GM21723 (cell line): ENCODE measurements around the gene EP400.
A peak's percentile ranks its signal among the peaks of the same experiment; 100 is the strongest.

ENCODE experiments used
- ATAC-seq: cut with Tn5 transposase; IDR thresholded peaks from one replicate; pipeline ENCODE4 v1.9.1; 2021; ENCODE audit warnings: mild to moderate bottlenecking, moderate library complexity; ENCODE audit not compliant: unreplicated experiment

The EP400 gene

DNA sequence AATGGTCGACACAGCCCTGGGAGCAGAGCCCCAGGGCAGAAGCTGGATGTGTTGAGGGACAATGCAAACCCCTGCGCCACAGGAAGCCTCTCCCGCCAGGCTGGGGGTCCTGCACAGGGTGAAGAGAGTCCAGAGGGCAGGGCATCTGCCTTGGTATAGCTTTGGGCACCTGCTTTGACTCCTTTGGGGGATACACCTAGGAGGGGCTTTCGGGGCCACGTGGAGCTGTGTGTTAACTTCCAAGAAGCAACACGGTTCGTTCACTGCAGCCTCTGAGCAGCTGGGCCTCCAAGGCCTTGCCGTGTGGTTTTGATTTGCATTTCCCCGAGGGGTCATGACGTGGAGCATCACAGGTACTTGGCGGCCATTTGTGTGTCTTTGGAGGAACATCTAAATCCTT lies 26.5 kb upstream of the EP400 start:
- ATAC-seq: peak; percentile 80

DNA sequence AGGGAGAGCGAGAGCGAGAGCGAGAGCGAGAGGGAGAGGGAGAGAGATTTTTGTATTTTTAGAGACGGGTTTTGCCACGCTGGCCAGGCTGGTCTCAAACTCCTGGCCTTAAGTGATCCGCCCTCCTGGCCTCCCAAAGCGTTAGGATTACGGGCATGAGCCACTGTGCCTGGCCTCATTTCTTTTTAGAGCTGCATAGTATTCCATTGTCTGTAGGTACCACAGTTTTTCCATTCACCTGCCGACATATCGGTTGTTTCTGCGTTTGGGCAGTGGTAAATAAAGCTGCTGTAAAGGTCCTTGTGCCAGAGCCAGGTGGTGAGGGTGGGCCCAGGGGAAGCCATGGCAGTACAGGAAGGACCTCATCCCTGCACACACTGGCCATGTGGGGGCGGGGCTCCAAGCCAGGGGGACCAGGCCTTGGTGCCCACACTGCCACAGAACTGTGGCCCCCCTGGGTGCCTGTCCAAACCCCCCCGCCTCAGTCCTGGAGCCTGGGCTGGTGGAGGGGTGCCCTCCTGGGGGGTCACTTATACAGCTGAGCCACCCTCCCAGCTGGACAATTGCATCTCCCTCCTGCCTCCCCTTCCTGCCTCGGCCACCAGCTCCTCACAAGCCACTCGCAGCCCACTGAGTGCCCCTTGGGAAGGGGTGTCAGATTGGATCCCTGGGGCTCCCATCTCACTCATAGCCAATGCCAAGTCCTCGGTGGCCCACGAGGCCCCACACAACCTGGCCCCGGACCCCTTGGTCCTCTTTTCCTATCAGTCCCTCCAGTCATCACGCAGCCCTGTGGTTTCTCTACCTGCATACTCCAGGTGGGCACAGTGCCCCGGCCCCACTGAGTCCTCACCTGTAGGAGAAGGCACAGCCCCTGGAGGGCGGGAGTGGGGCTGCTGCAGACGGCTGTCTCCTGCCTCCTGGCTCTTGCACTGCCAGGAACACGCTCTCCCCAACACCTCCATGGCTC lies 22.3 kb upstream of the EP400 start:
- ATAC-seq: no peak

DNA sequence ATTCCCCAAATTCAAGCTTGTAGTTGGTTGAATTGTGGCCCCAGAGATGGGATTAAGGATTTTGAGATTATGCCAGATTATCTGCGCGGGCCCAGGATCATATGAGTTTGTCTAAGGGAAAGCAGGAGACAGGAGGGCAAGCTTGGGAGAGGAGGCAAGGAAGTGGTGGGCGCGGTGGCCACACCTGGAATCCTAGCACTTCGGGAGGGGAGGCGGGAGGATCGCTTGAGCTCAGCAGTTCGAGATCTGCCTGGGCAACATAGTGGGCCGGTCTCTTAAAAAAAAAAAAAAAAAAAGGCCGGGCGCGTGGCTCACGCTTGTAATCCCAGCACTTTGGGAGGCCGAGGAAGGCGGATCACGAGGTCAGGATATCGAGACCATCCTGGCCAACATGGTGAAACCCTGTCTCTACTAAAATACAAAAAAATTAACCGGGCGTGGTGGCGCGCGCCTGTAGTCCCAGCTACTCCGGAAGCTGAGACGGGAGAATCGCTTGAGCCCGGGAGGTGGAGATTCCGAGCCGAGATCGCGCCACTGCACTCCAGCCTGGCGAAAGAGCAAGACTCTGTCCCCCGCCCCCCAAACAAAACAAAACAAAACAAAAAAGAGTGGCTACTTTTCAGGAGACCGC lies 21.5 kb upstream of the EP400 start:
- ATAC-seq: no peak

DNA sequence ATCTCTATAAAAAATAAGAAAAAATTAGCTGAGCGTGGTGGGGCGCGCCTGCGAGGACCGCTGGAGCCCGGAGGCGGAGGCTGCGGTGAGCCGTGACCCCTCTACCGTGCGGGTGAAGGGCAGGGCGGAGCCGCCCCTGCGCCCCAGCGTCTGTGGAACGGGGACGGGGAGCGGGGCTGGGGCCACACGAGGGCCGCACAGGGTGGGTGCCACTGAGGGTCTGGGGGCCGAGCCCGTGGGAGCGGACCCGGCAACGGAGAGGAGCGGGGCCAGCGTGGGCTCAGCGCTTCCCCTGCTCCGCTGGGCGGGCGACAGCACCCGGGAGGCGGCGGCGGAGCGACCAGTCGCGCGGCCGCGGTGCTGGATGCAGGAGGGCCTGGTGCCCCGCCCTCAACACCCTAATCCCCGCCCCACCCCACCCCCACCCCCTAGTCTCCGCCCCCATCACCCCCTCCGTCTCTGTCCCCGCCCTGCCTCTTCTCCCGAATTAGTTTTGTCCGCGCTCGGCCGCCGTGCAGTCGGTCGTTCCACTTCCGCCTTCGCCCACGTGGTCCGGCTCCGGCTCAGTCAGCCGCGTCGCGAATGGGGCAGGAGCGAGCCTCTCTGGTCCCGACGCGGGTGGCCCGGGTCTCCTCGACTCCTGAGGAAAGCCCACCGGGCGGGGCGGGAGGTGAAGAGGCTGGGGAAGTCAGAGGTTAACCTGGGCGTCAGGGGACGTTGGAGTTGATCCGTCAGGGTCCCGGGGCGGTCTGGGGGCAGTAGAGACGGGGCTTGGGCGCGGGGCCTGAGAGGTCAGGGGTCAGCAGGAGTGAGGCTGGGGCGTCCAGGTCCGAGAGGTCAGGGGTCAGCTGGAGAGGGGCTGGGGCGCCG lies 20.8 kb upstream of the EP400 start, which contains the start of gene PUS1:
PUS1 (plus strand) TSS at position 566 of the 870 bp plus-strand sequence. CDS start 447 bp downstream, outside the sequence.
- peak; percentile 59 for ATAC-seq

DNA sequence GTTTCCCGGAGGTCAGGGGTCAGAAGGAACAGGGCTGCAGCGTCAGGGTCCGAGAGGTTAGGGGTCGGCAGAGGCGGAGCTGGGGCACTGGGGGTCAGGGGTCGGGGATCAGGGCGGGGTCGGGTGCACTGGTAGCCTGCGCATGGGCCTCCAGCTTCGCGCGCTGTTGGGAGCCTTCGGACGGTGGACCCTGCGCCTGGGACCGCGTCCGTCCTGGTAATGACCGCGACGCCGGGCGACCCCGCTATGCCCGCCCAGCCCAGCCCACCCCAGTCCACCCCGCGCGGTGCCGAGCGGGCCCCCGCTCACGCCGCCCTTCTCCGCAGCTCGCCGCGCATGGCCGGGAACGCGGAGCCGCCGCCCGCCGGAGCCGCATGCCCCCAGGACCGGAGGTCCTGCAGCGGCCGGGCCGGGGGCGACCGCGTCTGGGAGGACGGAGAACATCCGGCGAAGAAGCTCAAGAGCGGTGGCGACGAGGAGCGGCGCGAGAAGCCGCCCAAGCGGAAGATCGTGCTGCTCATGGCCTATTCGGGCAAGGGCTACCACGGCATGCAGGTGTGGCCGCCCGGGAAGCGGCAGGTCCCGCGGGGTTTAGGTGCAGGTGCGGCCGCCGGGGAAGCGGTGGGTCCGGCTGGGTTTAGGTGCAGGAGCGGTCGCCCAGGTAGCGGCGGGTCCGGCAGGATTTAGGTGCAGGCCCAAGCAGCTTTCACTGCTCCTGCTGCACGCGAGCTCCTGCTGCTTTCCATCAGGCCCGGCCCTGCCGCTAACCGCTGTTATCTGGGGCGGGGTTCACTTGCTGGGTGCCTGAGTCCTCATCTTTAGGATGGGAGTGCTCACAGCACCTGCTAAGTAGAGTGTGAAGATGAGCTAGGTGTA lies 19.9 kb upstream of the EP400 start:
- peak; percentile 21 for ATAC-seq

DNA sequence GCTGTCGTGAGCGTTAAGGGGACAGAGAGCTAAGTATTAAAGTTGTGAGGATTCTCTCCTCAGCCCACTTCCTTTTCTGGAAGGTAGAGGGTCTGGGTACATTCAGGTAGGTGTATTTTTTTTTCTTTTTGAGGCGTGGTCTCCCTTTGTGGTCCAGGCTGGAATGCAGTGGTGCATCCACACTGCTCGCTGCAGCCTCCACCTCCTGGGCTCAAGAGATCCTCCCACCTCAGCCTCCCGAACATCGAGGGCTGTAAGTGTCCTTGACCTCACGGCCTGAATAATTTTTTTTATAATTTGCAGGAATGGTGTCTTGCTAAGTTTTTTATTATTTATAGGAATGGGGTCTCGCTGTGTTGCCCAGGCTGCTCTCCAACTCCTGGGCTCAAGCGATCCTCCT lies 19.2 kb upstream of the EP400 start:
- ATAC-seq: no peak

DNA sequence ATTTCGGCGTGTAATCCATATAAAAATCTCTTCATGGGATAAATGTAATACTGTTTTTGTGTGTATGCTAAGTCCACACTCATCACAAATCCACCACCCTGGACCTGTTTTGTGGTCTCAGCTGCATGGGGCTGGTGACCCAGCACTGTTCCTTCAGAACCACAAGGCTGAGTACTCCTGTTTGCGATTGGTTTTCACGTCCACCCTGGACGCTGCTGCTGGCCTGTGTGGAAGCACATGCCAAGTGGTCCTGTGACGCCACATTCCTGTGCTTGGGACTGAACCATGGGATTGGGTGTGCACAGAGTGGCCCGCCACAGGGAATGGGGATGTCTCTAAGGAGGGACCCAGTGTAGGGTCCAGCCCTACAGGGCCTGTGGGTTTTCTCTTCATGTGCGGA lies 16.4 kb upstream of the EP400 start:
- ATAC-seq: no peak

DNA sequence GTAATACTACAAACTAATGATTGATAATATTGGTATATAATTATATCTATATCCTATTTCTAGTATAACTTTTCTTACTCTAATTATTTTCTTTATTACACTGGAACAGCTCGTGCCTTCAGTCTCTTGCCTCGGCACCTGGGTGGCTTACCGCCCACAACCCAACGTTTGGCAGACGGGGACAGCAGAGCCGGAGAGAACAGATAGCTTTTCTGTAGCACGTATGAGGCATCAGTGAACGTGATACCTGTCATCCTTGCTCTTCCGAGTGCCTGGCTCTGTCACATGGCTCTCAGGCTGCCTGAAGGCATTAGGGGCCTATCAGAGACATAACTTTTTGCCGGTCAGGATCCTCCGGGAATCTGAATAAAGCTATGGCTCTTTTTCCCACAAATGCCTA lies 15.2 kb upstream of the EP400 start:
- no peak for ATAC-seq

DNA sequence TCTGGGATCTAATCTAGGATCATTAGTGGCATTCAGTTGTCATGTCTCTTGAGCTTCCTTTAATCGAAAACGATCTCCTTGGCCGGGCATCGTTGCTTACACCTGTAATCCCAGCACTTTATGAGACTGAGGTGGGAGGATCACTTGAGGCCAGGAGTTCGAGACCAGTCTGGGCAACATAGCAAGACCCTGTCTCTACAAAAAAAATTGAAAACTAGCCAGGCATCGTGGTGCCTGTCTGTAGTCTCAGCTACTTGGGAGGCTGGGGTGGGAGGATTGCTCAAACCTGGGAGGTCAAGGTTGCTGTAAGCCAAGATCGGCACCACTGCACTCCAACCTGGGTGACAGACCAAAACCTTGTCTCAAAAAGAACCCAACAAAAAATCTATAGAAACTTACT lies 11.7 kb upstream of the EP400 start:
- ATAC-seq: no peak

DNA sequence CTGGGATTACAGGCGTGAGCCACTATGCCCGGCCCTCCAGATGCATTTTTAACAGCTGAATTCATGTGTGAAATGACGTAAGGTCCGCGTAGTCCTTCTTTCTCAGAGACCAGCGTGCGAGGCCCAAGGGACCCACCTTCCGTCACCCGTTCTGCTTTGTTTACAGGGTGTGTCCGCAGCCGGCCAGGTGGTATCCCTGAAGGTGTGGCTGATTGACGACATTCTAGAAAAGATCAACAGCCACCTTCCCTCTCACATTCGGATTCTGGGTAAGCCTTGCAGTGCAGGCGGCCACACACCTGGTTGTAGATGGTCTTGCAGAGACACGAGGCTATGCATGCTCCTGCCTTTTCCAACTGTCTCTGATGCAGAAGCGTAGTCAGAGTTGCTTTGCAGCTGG lies 10.7 kb upstream of the EP400 start:
- no peak for ATAC-seq

DNA sequence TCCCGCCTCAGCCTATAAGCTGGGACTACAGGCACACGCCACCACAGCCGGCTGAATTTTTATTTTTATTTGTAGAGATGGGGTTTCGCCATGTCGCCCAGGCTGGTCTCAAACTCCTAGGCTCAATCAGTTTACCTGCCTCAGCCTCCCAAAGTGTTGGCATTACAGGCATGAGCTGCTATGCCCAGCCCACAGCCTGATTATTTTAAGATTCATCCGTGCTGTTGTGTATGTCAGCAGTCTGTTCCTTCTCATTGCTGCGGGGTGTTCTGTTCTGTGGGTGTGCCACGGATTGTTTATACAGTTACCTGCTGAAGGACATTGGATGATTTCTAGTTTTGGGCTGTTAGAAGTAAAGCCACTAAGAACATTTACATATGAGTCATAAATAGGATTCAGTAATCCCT lies 9.6 kb upstream of the EP400 start:
- ATAC-seq: no peak

DNA sequence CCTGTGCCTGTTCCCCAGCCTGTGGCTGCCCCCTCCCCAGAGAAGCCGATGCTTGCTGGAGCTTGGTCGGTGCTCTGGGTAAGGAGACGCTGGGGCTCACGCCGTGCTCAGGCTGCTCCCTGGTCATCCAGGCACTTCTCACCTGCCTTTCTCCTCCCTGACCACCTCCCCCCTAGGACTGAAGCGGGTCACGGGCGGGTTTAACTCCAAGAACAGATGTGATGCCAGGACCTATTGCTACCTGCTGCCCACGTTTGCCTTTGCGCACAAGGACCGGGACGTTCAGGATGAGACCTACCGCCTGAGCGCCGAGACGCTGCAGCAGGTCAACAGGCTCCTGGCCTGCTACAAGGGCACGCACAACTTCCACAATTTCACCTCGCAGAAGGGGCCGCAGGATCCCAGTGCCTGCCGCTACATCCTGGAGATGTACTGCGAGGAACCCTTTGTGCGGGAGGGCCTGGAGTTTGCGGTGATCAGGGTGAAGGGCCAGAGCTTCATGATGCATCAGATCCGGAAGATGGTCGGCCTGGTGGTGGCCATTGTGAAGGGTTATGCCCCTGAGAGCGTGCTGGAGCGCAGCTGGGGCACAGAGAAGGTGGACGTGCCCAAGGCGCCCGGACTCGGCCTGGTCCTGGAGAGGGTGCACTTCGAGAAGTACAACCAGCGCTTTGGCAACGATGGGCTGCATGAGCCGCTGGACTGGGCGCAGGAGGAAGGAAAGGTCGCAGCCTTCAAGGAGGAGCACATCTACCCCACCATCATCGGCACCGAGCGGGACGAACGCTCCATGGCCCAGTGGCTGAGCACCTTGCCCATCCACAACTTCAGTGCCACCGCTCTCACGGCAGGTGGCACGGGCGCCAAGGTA lies 8.4 kb upstream of the EP400 start:
- ATAC-seq: no peak

DNA sequence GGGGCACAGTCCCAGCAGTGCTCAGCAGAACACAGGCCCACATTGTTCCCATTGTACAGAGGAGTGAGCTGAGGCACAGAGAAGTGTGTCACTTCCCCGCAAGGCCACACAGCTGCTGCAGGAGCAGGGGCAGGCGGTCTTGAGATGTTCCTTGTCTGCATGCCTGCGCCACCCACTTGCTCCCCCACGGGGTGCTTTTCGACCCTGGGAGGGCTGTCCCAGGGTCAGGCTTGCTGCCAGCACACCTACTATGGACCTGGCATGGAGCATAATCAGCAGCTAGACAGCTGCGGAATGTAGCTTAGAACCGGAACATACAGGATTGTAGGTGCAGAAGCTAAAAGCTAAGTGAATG lies 7.8 kb upstream of the EP400 start:
- ATAC-seq: no peak

DNA sequence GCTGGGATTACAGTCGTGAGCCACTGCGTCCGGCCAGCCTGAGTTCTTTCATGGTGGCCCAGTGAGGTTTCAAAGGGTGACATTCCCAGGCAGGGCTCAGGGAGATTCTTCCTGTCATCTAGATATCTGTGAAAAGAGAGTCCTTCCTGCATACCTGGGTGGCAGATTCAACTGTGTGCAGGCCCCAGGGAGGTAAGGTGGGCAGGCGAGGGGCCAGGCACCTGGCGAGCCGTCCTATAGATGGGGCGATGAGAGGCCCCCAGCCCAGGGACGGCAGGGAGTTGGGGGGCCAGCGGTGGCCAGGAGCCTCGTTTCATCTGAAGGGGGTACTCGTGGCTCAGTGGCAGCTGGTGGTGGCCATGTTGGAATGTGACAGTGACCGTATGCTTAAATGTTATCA lies 7.1 kb upstream of the EP400 start:
- no peak for ATAC-seq

DNA sequence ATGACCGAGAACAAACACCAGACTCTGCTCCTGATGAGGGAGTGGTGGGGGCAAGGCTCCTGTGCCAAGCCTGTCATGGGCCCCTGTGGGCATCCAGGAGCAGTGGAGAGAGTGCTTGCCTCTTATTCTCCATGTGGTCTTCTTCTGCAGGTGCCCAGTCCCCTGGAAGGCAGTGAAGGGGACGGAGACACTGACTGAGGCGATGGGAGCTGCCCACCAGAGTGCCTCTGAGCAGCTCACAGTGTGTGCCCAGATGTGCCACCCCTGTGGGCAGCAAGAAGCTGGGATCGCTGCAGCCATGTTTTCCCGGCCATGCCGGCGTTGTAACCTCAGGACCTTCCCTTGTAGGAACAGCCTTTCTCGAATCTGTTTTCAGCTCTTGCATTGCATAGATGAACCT lies 6.4 kb upstream of the EP400 start:
- ATAC-seq: no peak

DNA sequence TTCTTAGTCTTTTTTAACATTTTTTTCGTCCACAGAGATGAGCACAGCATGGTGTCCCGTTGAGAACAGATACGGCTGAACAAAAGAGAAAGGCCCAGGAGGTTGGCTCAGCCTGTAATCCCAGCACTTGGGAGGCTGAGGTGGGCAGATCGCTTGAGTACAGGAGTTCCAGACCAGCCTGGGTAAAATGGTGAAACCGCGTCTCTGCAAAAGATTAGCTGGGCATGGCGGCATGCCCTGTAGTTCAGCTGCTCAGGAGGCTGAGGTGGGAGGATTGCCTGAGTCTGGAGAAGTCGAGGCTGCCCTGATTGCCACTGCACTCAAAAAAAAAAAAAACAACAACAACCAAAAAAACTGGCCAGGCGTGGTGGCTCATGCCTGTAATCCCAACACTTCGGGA lies 5.9 kb upstream of the EP400 start:
- ATAC-seq: no peak

DNA sequence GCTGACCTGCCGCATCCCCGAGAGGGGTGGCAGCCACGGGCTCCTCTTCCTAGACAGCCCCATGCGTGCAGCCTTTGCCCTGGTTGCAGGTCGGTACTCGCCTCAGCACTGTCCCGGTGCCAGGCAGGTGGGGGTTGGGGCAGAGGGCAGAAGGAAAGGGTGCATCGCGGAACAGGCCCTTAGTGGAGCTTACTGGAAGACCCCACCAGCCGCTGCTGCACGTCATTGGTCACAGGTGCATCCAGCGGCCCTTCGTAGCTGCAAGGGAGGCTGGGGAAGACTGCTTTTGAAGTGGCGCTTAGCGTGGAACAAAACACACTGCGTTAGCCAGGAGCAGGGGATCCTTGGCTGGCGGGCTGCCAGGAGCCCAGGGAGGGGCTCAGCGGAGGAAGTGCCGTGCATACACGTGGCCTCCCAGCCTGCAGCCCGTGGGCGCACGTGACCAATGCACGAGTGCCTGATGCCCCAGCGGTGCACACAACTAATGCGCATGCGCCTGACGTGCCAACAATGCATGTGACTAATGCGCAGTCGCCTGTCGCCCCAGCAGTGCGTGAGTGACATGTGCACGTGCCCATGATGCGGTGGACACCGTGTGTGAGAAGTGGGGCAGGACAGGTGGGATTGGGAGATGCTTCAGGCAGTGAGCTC lies 5.0 kb upstream of the EP400 start:
- ATAC-seq: no peak

DNA sequence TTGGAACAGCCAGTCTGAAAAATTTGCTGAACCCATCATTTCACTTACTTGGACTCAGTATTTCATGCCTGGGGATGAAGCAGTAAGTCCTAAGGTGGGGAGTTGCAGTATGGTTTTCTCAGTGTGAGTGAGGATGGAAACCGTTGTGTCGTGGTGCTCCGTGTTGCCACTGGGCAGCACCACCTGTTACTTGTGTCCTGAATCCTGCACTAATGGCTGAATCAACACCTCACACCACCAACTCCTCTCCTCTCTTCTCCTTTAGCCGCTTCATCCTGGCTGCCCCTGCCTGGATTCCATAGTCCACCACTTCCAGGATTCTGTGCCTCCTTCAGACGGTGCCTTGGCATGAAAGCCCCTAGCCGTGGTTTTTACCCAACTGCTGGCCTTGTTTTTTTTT lies 3.0 kb upstream of the EP400 start:
- ATAC-seq: no peak

DNA sequence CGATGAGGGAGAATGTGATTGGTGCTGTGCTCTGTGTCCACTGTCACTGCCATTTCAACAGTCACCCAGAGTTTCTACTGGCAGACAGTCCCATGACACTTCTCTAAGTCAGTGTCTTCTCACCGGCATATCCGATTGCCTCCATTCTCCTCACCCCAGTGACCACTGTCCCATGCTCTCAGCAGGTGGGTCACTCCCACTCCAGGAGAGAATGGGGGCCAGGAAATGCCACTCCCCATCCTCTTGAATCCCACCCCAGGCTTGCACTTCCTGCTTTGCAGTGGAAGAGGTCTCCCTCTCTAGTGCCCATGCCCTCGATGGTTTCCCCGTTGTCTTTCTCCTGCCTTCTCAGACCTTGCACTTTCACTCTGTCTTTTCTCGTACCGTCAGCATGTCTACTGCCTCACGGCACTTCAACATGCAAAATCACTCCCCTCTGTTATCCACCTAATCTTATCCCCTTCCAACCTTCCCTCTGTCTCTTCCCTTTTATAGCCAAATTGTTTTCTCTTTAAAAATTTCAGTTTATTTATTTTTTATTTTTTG lies 2.2 kb upstream of the EP400 start:
- no peak for ATAC-seq
